IPS-18c (cell line): ENCODE results near the gene GALNT9.

ENCODE experiments used
- H3K4me3 ChIP-seq: 2 replicates; pipeline ENCODE4 v1.7.0; 2013; ENCODE audit warnings: low read depth, mild to moderate bottlenecking, low read length, moderate library complexity; ENCODE audit not compliant: insufficient read depth
- H3K9me3 ChIP-seq: one replicate; pipeline ENCODE4 v1.6.1; 2013; ENCODE audit warnings: mild to moderate bottlenecking, low read length, moderate library complexity; ENCODE audit not compliant: control insufficient read depth, insufficient read depth

The GALNT9 gene

DNA sequence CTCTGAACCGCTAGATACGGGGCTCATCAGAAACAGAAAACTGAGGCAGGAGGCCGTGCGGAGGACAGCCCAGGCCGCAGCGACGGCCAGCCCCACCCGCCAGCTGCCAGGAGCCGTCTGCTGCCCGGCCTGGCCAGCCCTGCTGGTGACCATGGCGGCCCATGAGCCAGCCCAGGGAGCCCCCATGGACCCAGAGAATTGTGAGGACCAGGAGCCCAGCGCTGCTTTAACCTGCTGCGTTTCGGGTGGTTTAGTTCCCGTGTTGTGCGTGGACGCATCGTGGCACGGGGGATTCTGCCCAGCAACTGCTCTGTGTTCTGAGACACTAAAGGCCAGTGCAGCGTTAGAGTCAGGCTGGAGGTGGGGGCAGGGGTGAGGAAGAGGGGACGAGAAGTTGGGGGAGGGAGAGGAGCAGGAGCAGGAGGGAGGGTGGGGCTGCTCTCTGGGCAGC lies 140.9 kb downstream of the GALNT9 start:
- H3K9me3 ChIP-seq = peaks cover 7% of the 10 kb centered on the region
- no peak overlapping the region for H3K4me3 ChIP-seq

- Histone ChIP-seq H3K4me3 (no peak overlapping the region), H3K9me3 (peaks cover 2% of the 10 kb centered on the region)
These were observed 141.5 kb downstream of the GALNT9 start for GRCh38 chr12:132187646-132188450.

- peaks cover 2% of the 10 kb centered on the region for H3K9me3 ChIP-seq
These were observed 142.3 kb downstream of the GALNT9 start for GRCh38 chr12:132186857-132187620.

GRCh38 chr12:132186208-132186856 lies 143.1 kb downstream of the GALNT9 start:
- Histone ChIP-seq H3K4me3 (no peak overlapping the region), H3K9me3 (peaks cover 2% of the 10 kb centered on the region)

More at GRCh38 chr12:132186857-132187620, 142.3 kb downstream of the GALNT9 start:
- no peak overlapping the region for H3K4me3 ChIP-seq

- Histone ChIP-seq H3K4me3 (no peak overlapping the region), H3K9me3 (peaks cover 2% of the 10 kb centered on the region)
These were observed 143.7 kb downstream of the GALNT9 start for GRCh38 chr12:132185705-132186104.

GRCh38 chr12:132182711-132183365 lies 146.6 kb downstream of the GALNT9 start:
- Histone ChIP-seq H3K9me3 (peaks cover 2% of the 10 kb centered on the region), H3K4me3 (no peak overlapping the region)

DNA sequence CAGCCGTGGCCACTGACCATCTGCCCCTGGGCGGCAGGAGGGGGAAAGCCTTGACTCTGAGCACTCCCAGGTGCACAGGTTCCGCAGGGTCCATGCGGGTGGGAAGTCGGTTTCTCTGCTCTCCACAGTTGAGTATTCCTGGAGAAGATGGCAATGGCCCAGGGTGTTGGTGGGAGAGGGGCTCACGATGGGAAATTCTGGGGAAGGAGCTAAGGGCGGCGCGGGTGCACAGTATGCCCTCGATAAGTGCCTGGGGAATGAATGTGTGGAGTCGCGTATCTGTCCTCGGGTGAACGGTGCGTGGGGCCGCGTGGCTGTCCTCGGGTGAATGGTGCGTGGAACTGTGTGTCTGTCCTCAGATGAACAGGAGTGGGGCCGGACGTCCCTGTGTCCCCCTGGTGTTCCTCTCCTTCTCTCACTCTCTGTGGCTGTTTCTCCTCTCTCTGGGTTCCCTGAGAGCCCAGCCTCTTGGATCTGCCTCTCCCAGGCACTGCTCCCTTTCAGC lies 147.1 kb downstream of the GALNT9 start:
- H3K4me3 ChIP-seq = no peak overlapping the region

DNA sequence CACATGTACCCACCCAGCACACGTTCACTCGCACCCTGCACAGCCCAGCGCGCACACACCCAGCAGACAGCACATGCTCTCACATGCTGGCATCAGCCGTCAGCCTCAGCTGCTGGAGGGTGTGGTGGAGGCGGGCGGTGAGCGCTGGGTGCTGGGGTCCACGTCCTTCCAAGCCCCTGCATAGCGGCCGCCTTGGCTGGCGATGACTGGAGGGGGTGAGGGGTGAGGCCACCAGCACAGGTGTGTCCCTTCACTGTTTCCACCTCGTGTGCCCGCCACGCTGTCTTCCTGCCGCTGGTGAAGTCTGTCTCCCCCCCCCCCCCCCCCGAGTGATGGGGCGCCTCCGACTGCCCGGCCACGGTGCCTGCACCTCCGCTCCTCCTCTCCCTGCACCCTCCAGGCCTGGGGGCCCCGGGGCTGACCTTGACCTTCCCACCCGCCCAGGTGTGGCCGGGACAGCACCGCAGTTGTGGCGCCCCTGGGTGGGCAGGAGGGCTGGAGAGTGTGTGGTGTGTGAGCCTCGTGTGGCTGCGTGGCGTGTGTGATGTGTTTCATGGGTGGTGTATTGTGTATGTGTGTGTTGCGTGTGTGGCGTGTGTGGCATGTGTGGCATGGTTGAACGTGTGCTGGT lies 147.7 kb downstream of the GALNT9 start:
- H3K4me3 ChIP-seq = no peak overlapping the region

More for the DNA sequence above, 147.1 kb downstream of the GALNT9 start:
- H3K9me3 ChIP-seq = peaks cover 2% of the 10 kb centered on the region

GRCh38 chr12:132180648-132181546 lies 148.5 kb downstream of the GALNT9 start:
- H3K9me3 ChIP-seq = no peaks in the 10 kb centered on the region
- H3K4me3 ChIP-seq = no peak overlapping the region

More for the DNA sequence above, 147.7 kb downstream of the GALNT9 start:
- peaks cover 2% of the 10 kb centered on the region for H3K9me3 ChIP-seq

DNA sequence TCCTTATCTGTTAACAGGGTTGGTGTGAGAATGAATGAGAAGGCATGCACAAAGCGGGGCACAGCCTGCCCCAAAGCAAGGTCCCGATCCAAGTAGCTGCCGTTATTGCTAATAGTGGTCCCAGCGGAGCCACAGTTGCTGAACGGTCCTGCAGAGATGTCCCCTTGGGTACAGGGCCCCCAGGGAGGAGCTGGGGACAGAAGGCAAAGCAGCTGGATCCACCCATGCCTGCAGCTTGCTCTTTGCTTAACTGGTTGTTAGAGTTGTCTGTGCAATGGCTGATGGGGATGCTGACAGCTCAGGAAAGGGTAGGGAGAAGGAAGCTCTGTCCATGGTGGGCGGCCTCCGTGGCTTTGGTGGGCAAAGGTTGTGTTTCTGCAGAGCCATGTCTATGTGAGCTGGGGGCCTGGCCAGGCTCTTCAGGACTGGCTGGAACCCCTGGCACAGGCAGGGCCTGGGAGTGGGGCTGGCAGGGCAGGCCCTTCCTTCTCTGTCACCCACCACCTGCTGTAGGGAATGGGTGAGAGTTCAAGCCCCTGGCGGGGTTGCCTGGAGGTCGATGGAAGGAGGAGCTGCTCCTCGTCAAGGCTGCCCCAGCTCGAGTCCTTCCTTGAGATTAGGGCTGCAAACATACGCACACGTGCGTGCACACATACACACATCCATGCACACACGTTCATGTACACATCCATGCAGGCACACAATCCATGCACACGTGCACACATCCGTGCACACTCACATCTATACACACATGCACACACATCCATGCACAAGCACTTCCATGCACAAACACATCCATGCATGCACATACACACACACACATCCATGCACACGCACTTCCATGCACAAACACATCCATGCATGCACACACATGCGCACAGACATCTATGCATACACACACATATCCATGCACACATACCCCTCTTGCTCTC lies 149.7 kb downstream of the GALNT9 start:
- Histone ChIP-seq H3K4me3 (no peak overlapping the region), H3K9me3 (no peaks in the 10 kb centered on the region)

GRCh38 chr12:132178801-132179401 lies 150.5 kb downstream of the GALNT9 start:
- Histone ChIP-seq H3K9me3 (no peaks in the 10 kb centered on the region), H3K4me3 (no peak overlapping the region)

DNA sequence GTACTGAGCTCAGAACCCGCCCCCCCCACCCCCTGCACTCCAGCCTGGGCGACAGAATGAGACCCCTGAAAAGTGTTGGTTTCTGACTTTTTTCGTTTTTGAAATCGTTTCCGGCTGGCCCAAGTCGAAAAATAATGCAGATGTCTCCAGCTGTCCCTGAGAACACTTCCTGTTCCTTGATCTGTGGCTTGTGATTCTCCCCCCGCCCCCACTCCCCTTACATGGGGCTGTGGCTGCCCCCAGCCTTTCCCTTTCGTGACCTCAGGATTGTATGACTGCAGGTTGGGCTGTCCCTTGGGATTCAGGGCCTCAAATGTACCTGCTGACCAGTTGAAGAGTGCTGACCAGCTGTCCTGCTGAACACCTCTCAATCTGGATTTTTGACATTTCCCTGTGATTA lies 151.1 kb downstream of the GALNT9 start:
- no peak overlapping the region for H3K4me3 ChIP-seq
- H3K9me3 ChIP-seq = no peaks in the 10 kb centered on the region

DNA sequence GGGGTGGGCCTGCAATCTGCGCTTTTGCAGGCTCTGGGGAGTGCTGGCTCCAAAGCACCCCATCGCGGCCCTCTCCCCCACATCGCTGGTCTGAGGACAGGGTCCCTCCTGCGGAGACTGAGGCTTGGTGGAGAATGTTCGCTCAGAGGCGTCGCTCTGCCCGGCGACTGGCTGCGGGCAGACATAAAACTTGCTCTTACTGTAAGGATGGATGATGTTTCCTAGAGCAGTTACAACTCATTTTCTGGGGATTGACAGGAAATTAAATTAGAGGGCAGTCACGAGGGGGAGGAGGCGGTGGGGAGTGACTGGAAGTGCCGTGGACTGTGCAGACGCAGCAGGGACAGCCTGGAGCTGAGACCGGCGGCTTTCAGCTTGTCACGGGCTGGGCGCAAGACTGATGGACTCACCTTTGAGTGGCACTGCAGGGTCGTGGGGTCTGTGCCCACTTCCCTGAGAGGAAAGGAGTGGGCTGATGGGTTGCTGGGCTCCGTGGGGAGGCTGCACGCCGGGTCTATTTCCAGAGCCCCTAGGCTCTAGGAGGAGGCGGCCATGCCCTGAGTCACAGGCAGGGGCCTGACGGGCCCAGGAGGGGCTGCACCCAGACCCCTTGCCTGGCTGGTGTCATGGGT lies 152.4 kb downstream of the GALNT9 start:
- Histone ChIP-seq H3K9me3 (no peaks in the 10 kb centered on the region), H3K4me3 (no peak overlapping the region)

DNA sequence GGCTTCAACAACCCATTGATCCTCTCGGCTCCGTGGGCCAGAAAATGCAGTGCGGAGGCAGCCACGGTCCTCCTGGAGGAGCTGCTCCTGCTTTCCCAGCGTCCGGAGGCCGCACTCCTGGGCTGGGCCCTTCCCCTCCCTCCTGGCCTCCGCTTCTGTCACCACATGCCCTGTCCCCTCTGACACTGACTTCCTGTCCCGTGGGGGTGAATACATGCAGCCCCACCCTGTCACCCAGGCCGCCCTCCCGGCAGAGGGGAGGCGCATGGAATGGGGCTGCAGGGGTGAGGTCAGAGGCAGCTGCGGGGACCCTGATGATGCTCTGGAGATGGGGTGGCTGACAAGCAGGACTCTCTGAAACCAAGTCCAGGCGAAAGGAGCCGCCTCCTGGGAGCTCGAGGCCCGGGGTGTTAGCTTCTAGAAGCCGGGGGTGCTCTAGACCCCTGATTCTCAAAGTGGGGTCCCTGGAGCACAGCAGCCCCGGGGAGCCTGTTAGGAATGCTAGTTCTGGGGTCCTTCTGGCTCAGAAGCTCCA lies 152.9 kb downstream of the GALNT9 start:
- H3K4me3 ChIP-seq = no peak overlapping the region

More for the DNA sequence above, 152.9 kb downstream of the GALNT9 start:
- no peaks in the 10 kb centered on the region for H3K9me3 ChIP-seq
